Subcutaneous adipose tissue (tissue), 4 donors: ENCODE data around the gene ZNF474. TPM values are rescaled to one million over a fixed set of nuclear protein-coding genes. Genes with fewer than 3 reads are reported as not detected.

Source experiments
- total RNA-seq, 4 donors: library from RNA; depleted of rRNA; stranded (reverse); fragments of >200 nt; gene quantifications; one replicate each; pipeline ENCODE4 v1.1.0, GENCODE V29; 2016
- TF ChIP-seq, protein P1 (sequence below): fragments of 450-650 bp; IDR thresholded peaks from one replicate; pipeline ENCODE4 v1.5.1; 2016; ENCODE audit warnings: low read depth, mild to moderate bottlenecking, control low read depth, antibody characterized with exemption, moderate library complexity

ZNF474 gene
- total RNA-seq, 4 donors from 2014 or later = 0.44 TPM; not detected in 3

DNA sequence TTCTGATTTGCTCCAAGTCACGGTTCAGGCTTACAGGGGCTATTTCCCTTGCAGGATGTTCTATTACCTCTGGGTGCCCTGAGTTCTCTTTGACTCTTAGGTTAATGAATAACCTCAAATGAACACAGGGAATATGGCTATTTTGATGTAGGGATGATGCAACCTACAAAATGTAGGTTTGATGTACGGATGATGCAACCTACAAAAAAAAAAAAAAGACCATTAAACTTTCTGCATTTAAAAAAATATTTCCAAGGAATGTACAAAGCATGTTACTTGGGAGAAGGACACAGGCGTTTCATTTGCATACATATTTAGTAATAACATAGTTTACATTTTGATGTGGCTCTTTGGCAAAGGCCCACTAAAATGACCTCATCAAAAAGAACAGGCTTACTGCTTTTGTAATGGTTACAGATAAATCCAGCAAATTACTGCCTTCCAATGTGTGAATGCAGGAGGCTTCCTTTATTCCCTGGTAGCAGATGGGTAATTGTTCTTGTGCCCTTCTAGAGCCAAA is 36.3 kb downstream of the ZNF474 start:
- TF ChIP-seq, protein P1, sequence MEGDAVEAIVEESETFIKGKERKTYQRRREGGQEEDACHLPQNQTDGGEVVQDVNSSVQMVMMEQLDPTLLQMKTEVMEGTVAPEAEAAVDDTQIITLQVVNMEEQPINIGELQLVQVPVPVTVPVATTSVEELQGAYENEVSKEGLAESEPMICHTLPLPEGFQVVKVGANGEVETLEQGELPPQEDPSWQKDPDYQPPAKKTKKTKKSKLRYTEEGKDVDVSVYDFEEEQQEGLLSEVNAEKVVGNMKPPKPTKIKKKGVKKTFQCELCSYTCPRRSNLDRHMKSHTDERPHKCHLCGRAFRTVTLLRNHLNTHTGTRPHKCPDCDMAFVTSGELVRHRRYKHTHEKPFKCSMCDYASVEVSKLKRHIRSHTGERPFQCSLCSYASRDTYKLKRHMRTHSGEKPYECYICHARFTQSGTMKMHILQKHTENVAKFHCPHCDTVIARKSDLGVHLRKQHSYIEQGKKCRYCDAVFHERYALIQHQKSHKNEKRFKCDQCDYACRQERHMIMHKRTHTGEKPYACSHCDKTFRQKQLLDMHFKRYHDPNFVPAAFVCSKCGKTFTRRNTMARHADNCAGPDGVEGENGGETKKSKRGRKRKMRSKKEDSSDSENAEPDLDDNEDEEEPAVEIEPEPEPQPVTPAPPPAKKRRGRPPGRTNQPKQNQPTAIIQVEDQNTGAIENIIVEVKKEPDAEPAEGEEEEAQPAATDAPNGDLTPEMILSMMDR = no peak

DNA sequence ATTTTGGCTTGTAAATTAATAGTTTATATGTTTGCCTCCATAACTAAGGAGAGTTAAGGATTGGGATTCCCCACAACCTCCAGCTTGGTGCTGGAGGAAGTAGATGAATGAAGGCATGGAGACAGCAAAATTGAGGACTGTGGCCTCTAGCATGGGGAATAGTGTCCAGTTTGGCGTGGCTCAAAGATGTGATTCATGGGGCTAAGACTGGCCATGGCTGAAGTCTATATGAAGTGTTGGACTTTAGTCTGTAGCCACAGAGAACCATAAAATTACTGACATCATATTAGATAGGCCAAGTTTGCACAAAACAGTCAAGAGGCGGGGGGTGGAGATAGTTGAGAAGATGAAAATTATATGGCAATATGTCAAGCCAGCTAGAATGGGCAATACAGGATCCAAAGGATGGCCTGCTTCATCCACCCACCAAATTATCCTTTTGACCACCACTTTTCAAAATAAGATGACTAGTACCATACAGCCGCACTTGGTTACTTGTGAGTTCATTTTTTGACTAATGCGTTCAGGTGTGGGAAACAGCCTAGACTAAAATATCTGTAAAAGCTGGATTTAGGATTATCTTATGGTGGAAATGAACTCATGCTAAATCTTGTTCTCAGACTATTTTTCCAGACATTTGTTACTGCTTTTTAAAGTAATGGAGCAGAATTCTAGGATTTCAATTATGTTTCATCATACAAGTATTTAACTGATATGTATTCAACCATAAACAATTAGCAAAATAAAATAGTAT is 40.2 kb downstream of the ZNF474 start:
- TF ChIP-seq, protein P1 = no peak

DNA sequence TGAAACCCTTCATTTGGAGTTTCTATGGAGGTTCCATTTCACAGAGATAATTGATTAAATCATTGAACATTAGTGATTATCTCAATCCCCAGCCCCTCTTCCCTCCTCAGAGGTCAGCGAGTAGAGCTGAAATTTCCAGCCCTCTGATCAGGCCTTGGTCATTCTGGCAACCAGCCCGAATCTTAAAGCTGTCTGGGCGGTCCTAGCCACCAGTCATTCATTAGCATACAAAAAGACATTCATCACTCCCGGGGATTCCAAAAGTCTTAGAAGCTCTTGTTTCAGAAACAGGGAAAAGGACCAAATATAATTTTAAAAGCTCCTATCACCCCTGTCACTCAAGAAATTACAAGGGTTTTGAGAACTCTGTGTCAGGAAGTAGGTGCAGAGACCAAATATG is 41.3 kb downstream of the ZNF474 start:
- TF ChIP-seq, protein P1 = no peak

DNA sequence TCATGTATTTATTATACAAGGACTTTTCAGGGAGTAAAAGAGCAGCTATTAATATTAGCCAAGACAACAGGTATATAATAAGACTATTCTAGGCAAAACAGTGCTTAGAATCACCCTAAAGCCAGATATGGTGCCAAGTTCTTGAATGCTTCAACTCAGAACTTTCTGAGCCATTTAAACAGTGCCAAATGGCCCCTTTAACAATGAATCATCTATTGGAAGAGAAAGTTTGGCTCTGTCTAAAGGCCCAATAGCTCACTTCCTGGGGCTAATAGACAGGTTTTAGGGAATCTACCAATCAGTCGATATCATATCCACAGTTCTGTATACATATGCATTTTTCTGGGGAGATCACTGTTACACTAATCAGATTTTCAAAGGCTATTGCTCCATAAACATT is 42.9 kb downstream of the ZNF474 start:
- TF ChIP-seq, protein P1 = no peak

DNA sequence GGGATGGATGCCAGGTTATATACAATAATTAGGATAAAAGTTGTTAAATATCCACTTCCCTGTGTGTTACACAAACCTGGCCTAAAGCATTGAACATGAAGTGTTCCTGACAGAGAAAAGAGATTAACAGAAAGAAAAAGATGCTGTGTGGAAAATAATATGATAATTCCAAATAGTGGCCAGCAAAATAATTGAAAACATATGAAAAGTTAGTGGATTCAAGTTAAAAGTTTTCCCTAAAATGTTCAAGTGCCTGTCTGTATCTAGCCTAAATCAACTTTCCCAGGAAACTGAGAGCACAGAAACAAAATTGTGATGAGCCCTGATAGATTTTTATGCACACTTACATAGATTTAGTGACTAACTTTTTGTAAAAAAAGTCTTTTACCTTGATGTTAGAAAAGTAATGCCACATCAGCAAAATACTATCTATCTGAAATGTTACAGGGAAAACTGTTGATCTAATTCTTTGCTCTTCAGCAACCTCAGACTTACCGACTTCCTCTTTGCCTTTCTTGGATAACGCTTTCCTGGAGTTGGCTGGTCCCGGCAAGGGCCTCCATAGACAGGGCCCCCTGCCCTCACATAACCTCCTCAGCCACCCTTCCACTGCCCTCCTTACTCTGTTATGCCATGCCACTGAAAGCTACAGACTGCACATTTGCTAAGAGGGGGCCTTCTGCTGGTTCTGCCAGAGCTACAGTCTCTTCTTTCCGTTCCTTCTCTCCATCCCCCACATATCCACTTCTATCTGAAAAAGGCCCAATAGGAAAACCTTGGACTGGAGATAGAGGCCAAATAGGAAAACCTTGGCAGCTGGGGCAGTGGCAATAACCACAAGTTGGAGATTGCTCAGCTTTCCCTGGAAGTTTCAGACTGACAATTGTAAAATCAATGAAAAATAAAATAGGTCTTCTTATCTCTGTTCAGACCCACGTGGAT is 44.4 kb downstream of the ZNF474 start:
- TF ChIP-seq, protein P1 = no peak

DNA sequence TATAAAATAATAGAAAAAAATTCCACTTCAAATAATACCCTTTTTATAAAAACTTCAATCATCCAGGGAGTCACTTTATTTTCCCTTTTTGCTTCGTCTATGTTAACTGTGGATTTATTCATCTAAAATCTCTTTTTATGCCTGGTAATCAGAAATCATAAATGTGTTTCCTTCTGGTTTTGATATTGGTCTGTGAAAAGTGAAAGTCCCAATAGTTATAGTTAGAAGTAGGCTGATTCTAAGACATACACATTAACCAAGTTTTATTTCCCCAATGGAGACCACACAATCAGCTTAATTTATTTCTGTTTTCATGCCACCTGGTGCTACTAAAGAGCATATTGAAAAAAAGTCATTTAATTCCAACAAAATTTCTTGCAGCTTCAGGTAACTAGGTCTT is 45.7 kb downstream of the ZNF474 start:
- TF ChIP-seq, protein P1 = no peak

DNA sequence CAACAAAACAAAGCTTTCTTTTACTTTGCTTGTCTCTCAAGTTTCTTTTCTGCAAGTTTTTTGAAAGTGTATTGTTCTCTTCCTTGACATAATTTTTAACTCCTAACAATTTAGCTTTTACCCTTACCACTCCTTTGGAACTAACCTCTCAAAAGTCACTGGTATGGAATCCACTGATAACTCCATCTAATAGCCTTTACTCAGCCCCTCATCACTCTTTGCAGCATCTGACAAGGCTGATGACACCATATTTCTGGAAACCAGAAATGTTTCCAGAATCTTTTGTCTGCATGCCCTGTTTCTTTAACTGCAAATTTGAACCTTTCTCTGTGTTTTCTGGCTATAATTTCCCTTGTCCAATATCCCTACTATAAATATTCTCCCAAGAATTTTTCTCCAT is 46.5 kb downstream of the ZNF474 start:
- TF ChIP-seq, protein P1 = no peak
